HG03139 (cell line): ENCODE measurements around the gene YBX3.

Source experiments
- ATAC-seq: cut with Tn5 transposase; IDR thresholded peaks from one replicate; pipeline ENCODE4 v1.9.1; 2021; ENCODE audit not compliant: unreplicated experiment

YBX3 gene

DNA sequence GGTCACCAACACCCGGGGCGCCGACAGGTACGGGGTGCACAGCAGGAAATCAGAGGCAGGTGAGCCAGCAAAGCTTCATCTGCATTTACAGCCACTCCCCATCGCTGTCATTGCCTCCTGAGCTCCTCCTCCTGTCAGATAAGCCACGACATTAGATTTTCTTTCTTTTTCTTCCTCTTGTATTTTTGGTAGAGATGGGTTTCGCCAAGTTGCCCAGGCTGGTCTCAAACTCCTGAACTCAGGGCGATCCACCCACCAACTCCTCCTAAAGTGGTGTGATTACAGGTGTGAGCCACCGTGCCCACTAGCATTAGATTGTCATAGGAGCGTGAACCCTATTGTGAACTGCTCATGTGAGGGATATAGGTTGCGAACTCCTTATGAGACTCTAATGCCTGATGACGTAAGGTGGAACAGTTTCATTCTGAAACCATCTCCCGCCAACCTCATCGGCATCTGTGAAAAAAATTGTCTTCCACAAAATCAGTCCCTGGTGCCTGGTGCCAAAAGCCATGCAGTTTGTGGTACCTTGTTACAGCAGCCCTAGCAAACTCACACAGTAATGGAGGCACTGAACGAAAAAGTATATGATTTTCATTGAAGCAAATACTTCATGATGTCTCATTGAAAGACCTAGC is 50.8 kb downstream of the YBX3 start:
- ATAC-seq = no peak

DNA sequence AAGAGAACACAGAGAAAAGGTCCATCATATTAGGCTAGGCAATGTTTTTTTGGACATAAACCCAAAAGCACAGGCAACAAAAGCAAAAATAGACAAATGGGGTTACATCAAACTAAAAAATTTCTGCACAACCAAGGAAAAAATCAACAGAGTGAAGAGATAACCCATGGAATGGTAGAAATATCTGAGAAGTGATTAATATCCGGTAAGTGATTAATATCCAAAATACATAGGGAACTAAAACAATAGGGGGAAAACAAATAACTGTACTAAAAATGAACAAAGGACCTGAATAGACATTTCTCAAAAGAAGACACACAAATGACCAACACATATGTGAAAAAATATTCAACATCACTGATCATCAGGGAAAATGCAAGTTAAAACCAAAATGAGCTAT is 53.6 kb downstream of the YBX3 start:
- no peak for ATAC-seq

DNA sequence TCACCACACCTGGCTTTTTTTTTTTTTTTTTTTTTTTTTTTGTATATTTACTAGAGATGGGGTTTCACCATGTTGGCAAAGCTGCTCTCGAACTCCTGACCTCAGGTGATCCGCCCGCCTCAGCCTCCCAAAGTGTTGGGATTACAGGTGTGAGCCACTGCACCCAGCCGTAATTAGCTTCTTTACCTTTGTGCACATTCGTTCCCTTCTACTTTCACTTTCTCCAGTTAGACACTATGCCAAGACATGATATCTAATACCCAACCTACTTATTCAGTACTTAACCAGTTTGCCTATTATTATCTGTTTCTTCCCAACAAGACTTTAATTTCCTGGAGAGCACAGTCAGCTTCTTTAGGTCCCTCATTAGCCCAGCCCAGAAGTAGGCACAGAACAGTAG is 54.6 kb downstream of the YBX3 start:
- no peak for ATAC-seq

DNA sequence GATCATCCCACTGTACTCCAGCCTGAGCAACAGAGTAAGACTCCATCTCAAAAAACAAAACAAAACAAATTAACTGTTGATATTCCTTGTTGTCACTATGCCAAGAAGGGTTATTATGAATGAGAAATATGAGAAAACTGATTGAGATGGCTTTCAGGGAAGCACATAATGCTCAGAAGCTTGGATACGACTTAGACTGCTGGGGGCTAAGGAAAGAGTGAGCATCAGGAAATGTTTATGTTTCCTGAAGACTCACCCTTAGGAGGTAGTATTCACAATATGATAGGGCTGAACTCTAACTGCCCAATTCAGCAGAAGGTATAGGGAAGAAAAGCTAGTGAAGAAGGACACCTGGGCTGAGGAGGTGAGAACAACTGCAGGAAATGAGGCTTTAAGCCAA is 55.5 kb downstream of the YBX3 start:
- ATAC-seq = no peak

DNA sequence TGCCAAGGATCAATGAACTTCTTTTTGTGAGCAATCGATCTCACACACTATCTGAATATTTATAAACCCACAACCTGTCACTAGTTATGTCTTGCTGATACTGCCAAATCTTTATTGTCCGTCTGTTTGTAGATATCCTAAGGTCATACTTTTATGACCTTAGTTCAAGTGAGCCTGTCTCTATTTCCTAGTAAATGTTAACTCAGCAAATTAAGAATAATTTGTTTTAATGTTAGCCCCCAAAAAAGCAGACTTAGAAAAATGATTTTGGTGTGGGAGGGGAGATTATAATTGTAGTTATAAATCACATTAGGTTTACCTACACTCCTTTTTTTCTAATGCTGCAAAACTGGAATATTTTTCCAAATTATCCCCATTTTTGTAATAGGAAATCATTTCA is 58.6 kb downstream of the YBX3 start:
- no peak for ATAC-seq

DNA sequence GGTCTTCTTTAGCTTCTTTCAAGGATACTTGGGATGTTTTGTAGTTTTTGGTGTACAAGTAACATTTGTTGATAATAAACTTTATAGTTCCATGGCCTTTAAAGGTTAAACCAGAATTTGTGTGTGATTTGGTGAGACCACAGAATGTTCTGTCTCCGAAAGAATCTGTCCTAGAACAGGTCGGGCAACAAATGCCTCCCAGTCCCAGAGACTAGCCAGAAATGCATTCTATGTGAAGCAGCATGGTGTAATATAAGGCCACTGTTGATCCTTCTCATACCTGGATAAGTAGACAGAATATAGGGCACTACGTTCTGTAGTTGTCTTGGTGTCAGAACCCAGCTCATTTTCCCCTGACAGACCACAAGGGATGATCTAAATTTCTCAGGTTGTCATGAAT is 59.3 kb downstream of the YBX3 start:
- ATAC-seq = no peak

DNA sequence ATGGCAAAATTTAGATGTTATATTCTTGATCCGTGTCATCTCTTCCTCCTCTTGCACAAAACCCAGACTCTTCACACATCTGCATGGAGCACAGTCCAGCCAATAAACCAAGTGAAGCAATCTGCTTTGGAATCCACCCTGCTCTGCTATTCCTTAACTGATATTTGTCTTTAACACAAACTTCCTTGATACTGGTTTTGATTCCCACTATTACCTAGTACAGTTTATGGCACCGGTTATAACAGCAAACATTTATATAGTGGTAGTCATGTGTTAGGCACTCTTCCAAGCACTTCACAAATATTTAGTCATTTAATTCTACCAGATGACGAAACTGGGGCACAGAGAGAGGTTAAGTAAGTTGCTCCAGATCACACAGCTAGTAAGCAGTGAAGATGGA is 61.8 kb downstream of the YBX3 start:
- no peak for ATAC-seq

DNA sequence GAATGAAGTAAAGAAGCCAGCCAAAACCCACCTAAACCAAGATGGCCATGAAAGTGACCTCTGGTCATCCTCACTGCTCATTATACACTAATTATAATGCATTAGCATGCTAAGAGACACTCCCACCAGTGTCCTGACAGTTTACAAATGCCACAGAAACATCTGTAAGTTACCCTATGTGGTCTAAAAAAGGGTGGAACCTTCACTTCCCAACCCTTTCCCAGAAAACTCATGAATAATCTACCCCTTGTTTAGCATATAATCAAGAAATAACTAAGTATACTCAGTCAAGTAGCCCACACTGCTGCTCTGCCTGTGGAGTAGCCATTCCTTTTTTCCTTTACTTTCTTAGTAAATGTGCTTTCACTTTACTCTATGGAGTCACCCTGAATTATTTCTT is 69.1 kb downstream of the YBX3 start:
- no peak for ATAC-seq

DNA sequence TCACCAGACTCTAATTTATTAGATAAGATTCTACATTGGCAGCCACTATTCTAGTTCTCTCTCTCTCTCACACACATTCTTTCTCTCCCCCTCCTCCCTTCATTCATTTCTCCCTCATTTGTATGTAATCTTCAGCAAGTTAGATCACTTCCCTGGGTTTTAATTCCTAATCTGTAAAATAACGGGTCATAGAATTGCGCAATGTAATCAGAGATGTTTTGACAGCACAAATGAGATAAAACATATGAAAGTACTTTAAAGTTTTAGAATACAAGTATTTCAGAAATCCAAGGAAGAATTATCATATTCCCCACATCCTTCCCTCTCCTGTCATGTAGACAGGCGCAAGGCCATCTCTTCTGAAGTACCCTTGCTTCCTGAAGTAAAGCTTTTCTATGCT is 70.9 kb downstream of the YBX3 start:
- no peak for ATAC-seq
